WTC11 (cell line): ENCODE data around the gene SPATA17. TPM values are rescaled to one million over a fixed set of nuclear protein-coding genes. Genes with fewer than 3 reads are reported as not detected.
"Not testable (repeated sequence)": the region's sequence is repeated elsewhere in the genome, so short reads cannot be mapped to it uniquely, and the experiment has no call there.

ENCODE experiments used
- ATAC-seq: fragments of 200-7000 bp; cut with Tn5 transposase; 2 replicates; pipeline ENCODE4 v1.10.0; 2021; ENCODE audit warnings: mild to moderate bottlenecking, moderate library complexity
- Bru-seq: library from RNA; stranded (reverse); fragments of 400-500 nt; gene quantifications from one replicate; lab custom pipeline; 2021; lab: Mats Ljungman, UMichigan
- CTCF ChIA-PET: fragments of 300-600 bp; sonication (Branson Sonifier 250); formaldehyde crosslinking; loops from one replicate; lab custom pipeline; 2021; ENCODE audit warnings: antibody characterized with exemption; lab: Charles Lee
- POLR2A ChIA-PET: fragments of 350-600 bp; sonication (Branson Sonifier 250); formaldehyde crosslinking; loops from one replicate; lab custom pipeline; 2021; ENCODE audit warnings: antibody characterized with exemption; lab: Charles Lee
- DNase-seq: peaks from one replicate; pipeline ENCODE4 v3.0.0; 2021; ENCODE audit warnings: low spot score
- H3K27ac Mint-ChIP-seq: 2 replicates; pipeline ENCODE4 v1.8.0; 2021; ENCODE audit warnings: mixed read lengths
- H3K27me3 Mint-ChIP-seq: 2 replicates; pipeline ENCODE4 v1.8.0; 2021; ENCODE audit warnings: low read depth, mild to moderate bottlenecking, moderate library complexity, mixed read lengths
- H3K36me3 Mint-ChIP-seq: 2 replicates; pipeline ENCODE4 v1.8.0; 2021; ENCODE audit warnings: mixed read lengths
- H3K4me1 Mint-ChIP-seq: 2 replicates; pipeline ENCODE4 v1.8.0; 2022; ENCODE audit warnings: mixed read lengths
- H3K4me3 Mint-ChIP-seq: 2 replicates; pipeline ENCODE4 v1.8.0; 2021; ENCODE audit warnings: mild to moderate bottlenecking, moderate library complexity, mixed read lengths
- H3K9me3 Mint-ChIP-seq: 2 replicates; pipeline ENCODE4 v1.8.0; 2021; ENCODE audit warnings: mixed read lengths
- FOXK1 ChIP-seq: sonication (generic); formaldehyde crosslinking; IDR thresholded peaks from 2 replicates; pipeline ENCODE4 v1.8.0; 2022; ENCODE audit warnings: mild to moderate bottlenecking, moderate library complexity, missing genetic modification reagents
- GTF2I ChIP-seq: fragments of 250-450 bp; sonication (Bioruptor Pico); conservative IDR thresholded peaks from 2 replicates; pipeline ENCODE4 v1.4.0; 2021; ENCODE audit warnings: mild to moderate bottlenecking
- KAT7 ChIP-seq: sonication (generic); formaldehyde crosslinking; IDR thresholded peaks from 2 replicates; pipeline ENCODE4 v1.8.1; 2023; ENCODE audit warnings: missing genetic modification reagents, mild to moderate bottlenecking, borderline replicate concordance
- NR1H2 ChIP-seq: sonication (generic); formaldehyde crosslinking; IDR thresholded peaks from 2 replicates; pipeline ENCODE4 v1.9.0; 2021; ENCODE audit warnings: mild to moderate bottlenecking, moderate library complexity, missing genetic modification reagents
- SMAD3 ChIP-seq: sonication (generic); formaldehyde crosslinking; IDR thresholded peaks from 2 replicates; pipeline ENCODE4 v1.8.0; 2022; ENCODE audit warnings: missing genetic modification reagents, mild to moderate bottlenecking, borderline replicate concordance
- SP1 ChIP-seq: sonication (generic); formaldehyde crosslinking; conservative IDR thresholded peaks from 2 replicates; pipeline ENCODE4 v1.8.1; 2022; ENCODE audit warnings: missing genetic modification reagents
- TEAD4 ChIP-seq: sonication (generic); formaldehyde crosslinking; IDR thresholded peaks from 2 replicates; pipeline ENCODE4 v1.8.0; 2022; ENCODE audit warnings: mild to moderate bottlenecking, missing genetic modification reagents
- ZNF138 ChIP-seq: sonication (generic); formaldehyde crosslinking; conservative IDR thresholded peaks from 2 replicates; pipeline ENCODE4 v1.8.1; 2022; ENCODE audit warnings: mild to moderate bottlenecking, moderate library complexity, missing genetic modification reagents
- ZNF416 ChIP-seq: fragments of 250-450 bp; sonication (Bioruptor Pico); IDR thresholded peaks from 2 replicates; pipeline ENCODE4 v1.9.0; 2021; ENCODE audit warnings: mild to moderate bottlenecking, inconsistent platforms
- long read RNA-seq, 3 experiments: library from RNA in 1 of 3; library from capped mRNA in 1 of 3; library from polyadenylated mRNA in 1 of 3; unstranded in 2 of 3; stranded (forward) in 1 of 3; transcript quantifications; one replicate each; pipeline ENCODE4 v2.0.0, GENCODE V29; 2021
- total RNA-seq: library from RNA; stranded (reverse); gene quantifications from 3 replicates; pipeline ENCODE4 v1.2.3, GENCODE V29; 2021
- TF ChIP-seq, protein P1 (sequence below): sonication (generic); formaldehyde crosslinking; IDR thresholded peaks from 2 replicates; pipeline ENCODE4 v1.8.1; 2023; ENCODE audit warnings: mild to moderate bottlenecking, missing genetic modification reagents, moderate library complexity
- TF ChIP-seq, protein P2 (sequence below): sonication (generic); formaldehyde crosslinking; IDR thresholded peaks from 2 replicates; pipeline ENCODE4 v1.8.0; 2022; ENCODE audit warnings: mild to moderate bottlenecking, missing genetic modification reagents
- TF ChIP-seq, protein P3 (sequence below): sonication (generic); formaldehyde crosslinking; IDR thresholded peaks from 2 replicates; pipeline ENCODE4 v1.8.1; 2023; ENCODE audit warnings: mild to moderate bottlenecking, missing genetic modification reagents, moderate library complexity
- TF ChIP-seq, protein P4 (sequence below): sonication (generic); formaldehyde crosslinking; conservative IDR thresholded peaks from 2 replicates; pipeline ENCODE4 v1.8.1; 2023; ENCODE audit warnings: mild to moderate bottlenecking, low read depth, missing genetic modification reagents, moderate library complexity

The SPATA17 gene, protein sequence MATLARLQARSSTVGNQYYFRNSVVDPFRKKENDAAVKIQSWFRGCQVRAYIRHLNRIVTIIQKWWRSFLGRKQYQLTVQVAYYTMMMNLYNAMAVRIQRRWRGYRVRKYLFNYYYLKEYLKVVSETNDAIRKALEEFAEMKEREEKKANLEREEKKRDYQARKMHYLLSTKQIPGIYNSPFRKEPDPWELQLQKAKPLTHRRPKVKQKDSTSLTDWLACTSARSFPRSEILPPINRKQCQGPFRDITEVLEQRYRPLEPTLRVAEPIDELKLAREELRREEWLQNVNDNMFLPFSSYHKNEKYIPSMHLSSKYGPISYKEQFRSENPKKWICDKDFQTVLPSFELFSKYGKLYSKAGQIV
- total RNA-seq (0.34 to 1.3 TPM (median 0.46 TPM) in 3 replicates), Bru-seq, nascent RNA (percentile 32 among the genes with signal in this experiment)
- long read RNA-seq, experiment 1, full-length matches to known transcripts, result 1 of 5 reads
- long read RNA-seq, experiment 1, partial matches to known transcripts, result 0 of 5 reads
- long read RNA-seq, experiment 1, other reads (novel, unspliced or antisense), result 4 of 5 reads
- long read RNA-seq, experiment 2, partial matches to known transcripts, result 0 of 2 reads
- long read RNA-seq, experiment 2, other reads (novel, unspliced or antisense), result 2 of 2 reads
- long read RNA-seq, experiment 3, partial matches to known transcripts, result 0 of 2 reads
- long read RNA-seq, experiment 3, other reads (novel, unspliced or antisense), result 2 of 2 reads

DNA sequence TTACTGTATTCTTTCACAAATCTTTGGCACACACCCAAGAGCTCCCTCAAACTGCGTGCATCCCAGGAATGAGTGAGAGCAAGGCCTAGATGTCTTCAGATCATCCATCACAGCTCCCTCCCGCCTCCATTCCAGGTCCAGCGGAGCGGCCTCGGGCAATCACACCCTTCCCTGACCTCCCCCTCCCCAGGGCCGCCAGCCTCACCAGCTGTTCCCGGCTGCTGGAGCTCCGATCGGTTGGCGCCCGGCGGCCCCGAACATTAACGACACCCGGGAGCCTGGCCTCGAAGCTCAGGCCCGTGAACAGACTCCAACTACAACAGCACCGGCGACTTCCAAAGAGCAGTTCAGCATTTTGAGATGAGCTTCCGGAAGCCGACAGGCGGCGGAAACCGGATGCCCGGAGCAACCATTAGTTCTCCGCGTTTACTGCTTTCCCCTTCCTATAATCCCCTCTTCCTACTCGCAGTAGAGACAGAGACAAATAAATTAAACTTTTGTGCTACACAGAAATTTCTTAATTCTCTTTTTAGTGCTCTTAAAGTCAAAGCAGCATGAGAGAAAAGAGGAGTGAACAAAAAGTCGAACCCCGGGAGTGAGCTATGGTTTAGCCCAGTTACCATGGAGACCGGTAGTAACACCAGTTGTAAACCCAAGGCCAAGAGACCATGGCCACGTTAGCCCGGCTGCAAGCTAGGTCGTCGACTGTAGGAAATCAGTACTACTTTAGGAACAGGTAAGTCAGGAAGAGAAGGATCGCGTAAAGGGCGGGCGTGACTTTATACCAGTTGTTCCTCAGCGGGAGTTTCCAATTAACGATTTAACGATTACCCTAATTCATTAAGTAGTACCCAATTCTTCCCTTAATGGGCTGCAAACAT lies at the start of gene SPATA17, which contains the start of gene GPATCH2:
Gene SPATA17 (plus strand): TSS at position 634 of the 881 bp plus-strand sequence. CDS start 35 bp downstream, at position 669.
Gene GPATCH2 (minus strand): TSS at position 380 of the 881 bp plus-strand sequence. CDS start 119 bp downstream, at position 261.
- DNase-seq (peak; percentile 70), ATAC-seq (peak; percentile 95)
- 0 out of 2 replicates have a peak, but pooled peaks have one; percentile 66 for TF ChIP-seq GTF2I (CRISPR knock-in tag)
- 0 out of 2 replicates have a peak, but pooled peaks have one; percentile 37 for TF ChIP-seq SP1 (CRISPR knock-in tag)
- TF ChIP-seq TEAD4, result no peak
- TF ChIP-seq KAT7 (CRISPR knock-in tag), result 0 out of 2 replicates have a peak, but pooled peaks have one; percentile 47
- 0 out of 2 replicates have a peak, but pooled peaks have one; percentile 13 for TF ChIP-seq FOXK1 (CRISPR knock-in tag)
- no peak for TF ChIP-seq NR1H2
- TF ChIP-seq, protein P1, sequence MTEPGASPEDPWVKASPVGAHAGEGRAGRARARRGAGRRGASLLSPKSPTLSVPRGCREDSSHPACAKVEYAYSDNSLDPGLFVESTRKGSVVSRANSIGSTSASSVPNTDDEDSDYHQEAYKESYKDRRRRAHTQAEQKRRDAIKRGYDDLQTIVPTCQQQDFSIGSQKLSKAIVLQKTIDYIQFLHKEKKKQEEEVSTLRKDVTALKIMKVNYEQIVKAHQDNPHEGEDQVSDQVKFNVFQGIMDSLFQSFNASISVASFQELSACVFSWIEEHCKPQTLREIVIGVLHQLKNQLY, result no peak
- no peak for TF ChIP-seq ZNF416
- TF ChIP-seq, protein P2, sequence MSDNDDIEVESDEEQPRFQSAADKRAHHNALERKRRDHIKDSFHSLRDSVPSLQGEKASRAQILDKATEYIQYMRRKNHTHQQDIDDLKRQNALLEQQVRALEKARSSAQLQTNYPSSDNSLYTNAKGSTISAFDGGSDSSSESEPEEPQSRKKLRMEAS (CRISPR knock-in tag), result no peak
- TF ChIP-seq ZNF138, result 0 out of 2 replicates have a peak, but pooled peaks have one; percentile 52
- TF ChIP-seq, protein P3, sequence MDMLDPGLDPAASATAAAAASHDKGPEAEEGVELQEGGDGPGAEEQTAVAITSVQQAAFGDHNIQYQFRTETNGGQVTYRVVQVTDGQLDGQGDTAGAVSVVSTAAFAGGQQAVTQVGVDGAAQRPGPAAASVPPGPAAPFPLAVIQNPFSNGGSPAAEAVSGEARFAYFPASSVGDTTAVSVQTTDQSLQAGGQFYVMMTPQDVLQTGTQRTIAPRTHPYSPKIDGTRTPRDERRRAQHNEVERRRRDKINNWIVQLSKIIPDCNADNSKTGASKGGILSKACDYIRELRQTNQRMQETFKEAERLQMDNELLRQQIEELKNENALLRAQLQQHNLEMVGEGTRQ, result no peak
- TF ChIP-seq, protein P4, sequence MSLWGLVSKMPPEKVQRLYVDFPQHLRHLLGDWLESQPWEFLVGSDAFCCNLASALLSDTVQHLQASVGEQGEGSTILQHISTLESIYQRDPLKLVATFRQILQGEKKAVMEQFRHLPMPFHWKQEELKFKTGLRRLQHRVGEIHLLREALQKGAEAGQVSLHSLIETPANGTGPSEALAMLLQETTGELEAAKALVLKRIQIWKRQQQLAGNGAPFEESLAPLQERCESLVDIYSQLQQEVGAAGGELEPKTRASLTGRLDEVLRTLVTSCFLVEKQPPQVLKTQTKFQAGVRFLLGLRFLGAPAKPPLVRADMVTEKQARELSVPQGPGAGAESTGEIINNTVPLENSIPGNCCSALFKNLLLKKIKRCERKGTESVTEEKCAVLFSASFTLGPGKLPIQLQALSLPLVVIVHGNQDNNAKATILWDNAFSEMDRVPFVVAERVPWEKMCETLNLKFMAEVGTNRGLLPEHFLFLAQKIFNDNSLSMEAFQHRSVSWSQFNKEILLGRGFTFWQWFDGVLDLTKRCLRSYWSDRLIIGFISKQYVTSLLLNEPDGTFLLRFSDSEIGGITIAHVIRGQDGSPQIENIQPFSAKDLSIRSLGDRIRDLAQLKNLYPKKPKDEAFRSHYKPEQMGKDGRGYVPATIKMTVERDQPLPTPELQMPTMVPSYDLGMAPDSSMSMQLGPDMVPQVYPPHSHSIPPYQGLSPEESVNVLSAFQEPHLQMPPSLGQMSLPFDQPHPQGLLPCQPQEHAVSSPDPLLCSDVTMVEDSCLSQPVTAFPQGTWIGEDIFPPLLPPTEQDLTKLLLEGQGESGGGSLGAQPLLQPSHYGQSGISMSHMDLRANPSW (CRISPR knock-in tag), result 0 out of 2 replicates have a peak, but pooled peaks have one; percentile 44
- peak; percentile 70; the same call in 1 of the 2 replicates for TF ChIP-seq SMAD3
- Mint-ChIP-seq H3K4me1 (peaks cover 9% of the 10 kb centered on the region), H3K27ac (peak within 1 kb of the TSS; percentile 100), H3K27me3 (no peaks in the 10 kb centered on the region), H3K4me3 (peak within 1 kb of the TSS; percentile 94), H3K36me3 (no peaks in the 10 kb centered on the region), H3K9me3 (no peaks in the 10 kb centered on the region)
- ChIA-PET CTCF (interaction anchor here (0.6 to 0.9 kb wide), 3 partner anchors 9 to 219 kb away, joined by 3 to 7 read pairs (median 4); no protein-coding TSS in a partner anchor), POLR2A (interaction anchor here (0.6 kb wide), 2 partner anchors 71 to 96 kb away, joined by 3 read pairs; no protein-coding TSS in a partner anchor)

DNA sequence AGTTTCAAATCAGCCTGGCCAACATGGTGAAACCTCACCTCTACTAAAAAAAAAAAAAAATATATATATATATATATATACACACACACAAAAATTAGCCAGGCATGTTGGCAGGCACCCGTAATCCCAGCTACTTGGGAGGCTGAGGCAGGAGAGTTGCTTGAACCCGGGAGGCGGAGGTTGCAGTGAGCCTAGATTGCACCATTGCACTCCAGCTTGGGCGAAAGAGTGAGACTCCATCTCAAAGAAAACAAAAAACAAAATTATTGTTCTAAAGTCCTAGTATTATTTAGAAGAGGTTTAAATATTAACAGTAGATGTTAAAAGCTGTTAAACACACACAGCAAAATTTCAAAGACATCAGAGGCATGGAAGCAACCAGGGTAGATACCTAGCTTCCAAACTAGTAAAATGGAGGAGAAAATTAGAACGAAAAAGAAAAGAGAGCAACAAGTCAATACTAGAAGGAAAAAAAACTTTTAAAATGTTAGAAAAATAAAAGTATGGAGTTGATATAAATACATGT lies 46.8 kb upstream of the SPATA17 start:
- H3K36me3 Mint-ChIP-seq, POLR2A ChIA-PET, H3K9me3 Mint-ChIP-seq, H3K27ac Mint-ChIP-seq, H3K4me3 Mint-ChIP-seq, ATAC-seq, DNase-seq, H3K27me3 Mint-ChIP-seq, H3K4me1 Mint-ChIP-seq, CTCF ChIA-PET: not testable (repeated sequence)
